Activated CD8-positive, alpha-beta T cell treated with anti-CD3 and anti-CD28 coated beads for 36 hours (primary cell): ENCODE data around the gene APOM. TPM values are rescaled to one million over a fixed set of nuclear protein-coding genes. Genes with fewer than 3 reads are reported as not detected.
A peak's percentile ranks its signal among the peaks of the same experiment; 100 is the strongest.

Source experiments
- ATAC-seq: fragments of 200-7000 bp; cut with Tn5 transposase; one replicate; pipeline ENCODE4 v1.10.0; 2021; ENCODE audit warnings: mild to moderate bottlenecking, moderate library complexity
- CTCF ChIA-PET: fragments of 350-600 bp; sonication (Branson Sonifier 250); formaldehyde crosslinking; loops from one replicate; lab custom pipeline; 2021; ENCODE audit warnings: antibody characterized with exemption; lab: Charles Lee
- POLR2A ChIA-PET: fragments of 350-600 bp; sonication (Branson Sonifier 250); formaldehyde crosslinking; loops from one replicate; lab custom pipeline; 2021; ENCODE audit warnings: antibody characterized with exemption; lab: Charles Lee
- DNase-seq: peaks from one replicate; pipeline ENCODE4 v3.0.0-alpha.2; 2020
- H3K27ac Mint-ChIP-seq: one replicate; pipeline ENCODE4 v1.8.0; 2021; ENCODE audit warnings: mild to moderate bottlenecking, mixed read lengths
- H3K27me3 Mint-ChIP-seq: one replicate; pipeline ENCODE4 v1.8.0; 2021; ENCODE audit warnings: mixed read lengths
- H3K36me3 Mint-ChIP-seq: one replicate; pipeline ENCODE4 v1.8.0; 2021; ENCODE audit warnings: low read depth, mixed read lengths
- H3K4me1 Mint-ChIP-seq: one replicate; pipeline ENCODE4 v1.8.0; 2021; ENCODE audit warnings: low read depth, mixed read lengths
- H3K4me3 Mint-ChIP-seq: one replicate; pipeline ENCODE4 v1.8.0; 2021; ENCODE audit warnings: mild to moderate bottlenecking, moderate library complexity, mixed read lengths
- H3K9me3 Mint-ChIP-seq: one replicate; pipeline ENCODE4 v1.8.0; 2021; ENCODE audit warnings: mixed read lengths
- intact Hi-C: fragments of 100-400 bp; cut with micrococcal nuclease; formaldehyde crosslinking; loops from one replicate; pipeline ENCODE4 v1.10.0; 2022
- total RNA-seq, 2 experiments: library from RNA; stranded (reverse); gene quantifications; one replicate each; pipeline ENCODE4 v1.2.3, GENCODE V29; 2021
- TF ChIP-seq, protein P1 (sequence below): fragments of 200-600 bp; IDR thresholded peaks from one replicate; pipeline ENCODE4 v1.8.0; 2022; ENCODE audit warnings: antibody characterized with exemption, mild to moderate bottlenecking

The APOM gene
- total RNA-seq, 2 experiments from 2014 or later, result 4.4 to 4.9 TPM

GRCh38 chr6:31614075-31614619 lies 41.5 kb upstream of the APOM start:
- CTCF ChIA-PET, result interaction anchor here (0.9 to 11.2 kb wide), 3 partner anchors 19 to 68 kb away, joined by 3 to 132 read pairs (median 12); partner anchors contain the start of genes ATP6V1G2 and NCR3
- POLR2A ChIA-PET, result interaction anchor here (0.7 to 2.9 kb wide), 3 partner anchors 15 to 73 kb away, joined by 3 to 9 read pairs (median 3); no protein-coding TSS in a partner anchor
- Mint-ChIP-seq H3K27me3 (no peaks in the 10 kb centered on the region), H3K4me1 (peaks cover 39% of the 10 kb centered on the region), H3K27ac (no peak overlapping the region), H3K9me3 (no peaks in the 10 kb centered on the region), H3K4me3 (no peak overlapping the region), H3K36me3 (peaks cover 22% of the 10 kb centered on the region)
- ATAC-seq (no peak), DNase-seq (no peak)
- TF ChIP-seq, protein P1, sequence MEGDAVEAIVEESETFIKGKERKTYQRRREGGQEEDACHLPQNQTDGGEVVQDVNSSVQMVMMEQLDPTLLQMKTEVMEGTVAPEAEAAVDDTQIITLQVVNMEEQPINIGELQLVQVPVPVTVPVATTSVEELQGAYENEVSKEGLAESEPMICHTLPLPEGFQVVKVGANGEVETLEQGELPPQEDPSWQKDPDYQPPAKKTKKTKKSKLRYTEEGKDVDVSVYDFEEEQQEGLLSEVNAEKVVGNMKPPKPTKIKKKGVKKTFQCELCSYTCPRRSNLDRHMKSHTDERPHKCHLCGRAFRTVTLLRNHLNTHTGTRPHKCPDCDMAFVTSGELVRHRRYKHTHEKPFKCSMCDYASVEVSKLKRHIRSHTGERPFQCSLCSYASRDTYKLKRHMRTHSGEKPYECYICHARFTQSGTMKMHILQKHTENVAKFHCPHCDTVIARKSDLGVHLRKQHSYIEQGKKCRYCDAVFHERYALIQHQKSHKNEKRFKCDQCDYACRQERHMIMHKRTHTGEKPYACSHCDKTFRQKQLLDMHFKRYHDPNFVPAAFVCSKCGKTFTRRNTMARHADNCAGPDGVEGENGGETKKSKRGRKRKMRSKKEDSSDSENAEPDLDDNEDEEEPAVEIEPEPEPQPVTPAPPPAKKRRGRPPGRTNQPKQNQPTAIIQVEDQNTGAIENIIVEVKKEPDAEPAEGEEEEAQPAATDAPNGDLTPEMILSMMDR, result no peak
- intact Hi-C loops, result no loop called here

GRCh38 chr6:31614684-31615578 lies 40.8 kb upstream of the APOM start, which contains the start of gene AIF1:
TSS of gene AIF1 (plus strand) at chr6:31615234. CDS start at chr6:31615330, 96 bp downstream.
- Mint-ChIP-seq H3K4me3 (peak within 1 kb of the TSS; percentile 95), H3K9me3 (no peaks in the 10 kb centered on the region), H3K27ac (peak within 1 kb of the TSS; percentile 96), H3K4me1 (peaks cover 43% of the 10 kb centered on the region), H3K27me3 (no peaks in the 10 kb centered on the region), H3K36me3 (peaks cover 28% of the 10 kb centered on the region)
- intact Hi-C loops, result no loop called here
- no peak for ATAC-seq
- DNase-seq, result no peak
- CTCF ChIA-PET, result interaction anchor here (0.9 to 11.2 kb wide), 5 partner anchors 19 to 69 kb away, joined by 3 to 132 read pairs (median 5); partner anchors contain the start of genes ATP6V1G2, NCR3 and TNF
- POLR2A ChIA-PET, result interaction anchor here (0.7 to 5.1 kb wide), 8 partner anchors 16 to 192 kb away, joined by 3 to 18 read pairs (median 3); partner anchors contain the start of genes BAG6, LSM2 and MICB
- TF ChIP-seq, protein P1, result no peak

- peaks cover 28% of the 10 kb centered on the region for H3K36me3 Mint-ChIP-seq
- H3K4me3 Mint-ChIP-seq, result peak overlapping the region; percentile 95
- intact Hi-C loops, result no loop called here
- no peaks in the 10 kb centered on the region for H3K9me3 Mint-ChIP-seq
- H3K4me1 Mint-ChIP-seq, result peaks cover 41% of the 10 kb centered on the region
- H3K27ac Mint-ChIP-seq, result peak overlapping the region; percentile 96
- TF ChIP-seq, protein P1, result no peak
- ChIA-PET POLR2A (interaction anchor here (0.9 to 5.1 kb wide), 6 partner anchors 17 to 191 kb away, joined by 3 to 18 read pairs (median 3); partner anchors contain the start of genes BAG6, LSM2 and MICB), CTCF (interaction anchor here (1.0 to 11.2 kb wide), 5 partner anchors 20 to 121 kb away, joined by 3 to 132 read pairs (median 5); partner anchors contain the start of genes NCR3 and TNF)
- no peaks in the 10 kb centered on the region for H3K27me3 Mint-ChIP-seq
- peak; percentile 64 for DNase-seq
- ATAC-seq, result no peak
Measured at GRCh38 chr6:31615748-31616147, 39.9 kb upstream of the APOM start.

GRCh38 chr6:31617010-31617409 lies 38.7 kb upstream of the APOM start:
- H3K4me1 Mint-ChIP-seq, result peaks cover 48% of the 10 kb centered on the region
- peak overlapping the region; percentile 96 for H3K27ac Mint-ChIP-seq
- H3K36me3 Mint-ChIP-seq, result peaks cover 40% of the 10 kb centered on the region
- peak overlapping the region; percentile 95 for H3K4me3 Mint-ChIP-seq
- intact Hi-C loops, result no loop called here
- no peak for ATAC-seq
- POLR2A ChIA-PET, result interaction anchor here (0.7 to 5.1 kb wide), 10 partner anchors 10 to 75 kb away, joined by 3 to 18 read pairs (median 4); partner anchors contain the start of genes CSNK2B and DDX39B
- DNase-seq, result no peak
- no peaks in the 10 kb centered on the region for H3K27me3 Mint-ChIP-seq
- TF ChIP-seq, protein P1, result no peak
- H3K9me3 Mint-ChIP-seq, result no peaks in the 10 kb centered on the region
- CTCF ChIA-PET, result interaction anchor here (0.8 to 11.2 kb wide), 8 partner anchors 22 to 124 kb away, joined by 3 to 132 read pairs (median 5); partner anchors contain the start of genes ATP6V1G2, LST1, NCR3 and TNF
